WTC11 (cell line): Measurements from ENCODE around the gene CDK3. TPM values are rescaled to one million over a fixed set of nuclear protein-coding genes. Genes with fewer than 3 reads are reported as not detected.
A peak's percentile ranks its signal among the peaks of the same experiment; 100 is the strongest.

ENCODE experiments used
- ATAC-seq: fragments of 200-7000 bp; cut with Tn5 transposase; 2 replicates; pipeline ENCODE4 v1.10.0; 2021; ENCODE audit warnings: mild to moderate bottlenecking, moderate library complexity
- CTCF ChIA-PET: fragments of 300-600 bp; sonication (Branson Sonifier 250); formaldehyde crosslinking; loops from one replicate; lab custom pipeline; 2021; ENCODE audit warnings: antibody characterized with exemption; lab: Charles Lee
- POLR2A ChIA-PET: fragments of 350-600 bp; sonication (Branson Sonifier 250); formaldehyde crosslinking; loops from one replicate; lab custom pipeline; 2021; ENCODE audit warnings: antibody characterized with exemption; lab: Charles Lee
- DNase-seq: peaks from one replicate; pipeline ENCODE4 v3.0.0; 2021; ENCODE audit warnings: low spot score
- H3K27ac Mint-ChIP-seq: 2 replicates; pipeline ENCODE4 v1.8.0; 2021; ENCODE audit warnings: mixed read lengths
- H3K27me3 Mint-ChIP-seq: 2 replicates; pipeline ENCODE4 v1.8.0; 2021; ENCODE audit warnings: low read depth, mild to moderate bottlenecking, moderate library complexity, mixed read lengths
- H3K36me3 Mint-ChIP-seq: 2 replicates; pipeline ENCODE4 v1.8.0; 2021; ENCODE audit warnings: mixed read lengths
- H3K4me1 Mint-ChIP-seq: 2 replicates; pipeline ENCODE4 v1.8.0; 2022; ENCODE audit warnings: mixed read lengths
- H3K4me3 Mint-ChIP-seq: 2 replicates; pipeline ENCODE4 v1.8.0; 2021; ENCODE audit warnings: mild to moderate bottlenecking, moderate library complexity, mixed read lengths
- H3K9me3 Mint-ChIP-seq: 2 replicates; pipeline ENCODE4 v1.8.0; 2021; ENCODE audit warnings: mixed read lengths
- ETV6 ChIP-seq: sonication (generic); formaldehyde crosslinking; IDR thresholded peaks from 2 replicates; pipeline ENCODE4 v1.8.1; 2022; ENCODE audit warnings: mild to moderate bottlenecking, missing genetic modification reagents
- GTF2I ChIP-seq: fragments of 250-450 bp; sonication (Bioruptor Pico); conservative IDR thresholded peaks from 2 replicates; pipeline ENCODE4 v1.4.0; 2021; ENCODE audit warnings: mild to moderate bottlenecking
- NR3C1 ChIP-seq: sonication (generic); formaldehyde crosslinking; conservative IDR thresholded peaks from 2 replicates; pipeline ENCODE4 v1.8.1; 2023; ENCODE audit warnings: low read depth, mild to moderate bottlenecking, missing genetic modification reagents
- SMAD4 ChIP-seq: sonication (generic); formaldehyde crosslinking; IDR thresholded peaks from 2 replicates; pipeline ENCODE4 v1.8.0; 2022; ENCODE audit warnings: mild to moderate bottlenecking, missing genetic modification reagents
- USF1 ChIP-seq: sonication (generic); formaldehyde crosslinking; IDR thresholded peaks from 2 replicates; pipeline ENCODE4 v1.8.0; 2022; ENCODE audit warnings: mild to moderate bottlenecking, missing genetic modification reagents
- total RNA-seq: library from RNA; stranded (reverse); gene quantifications from 3 replicates; pipeline ENCODE4 v1.2.3, GENCODE V29; 2021
- TF ChIP-seq, protein P1 (sequence below): sonication (generic); formaldehyde crosslinking; IDR thresholded peaks from 2 replicates; pipeline ENCODE4 v1.8.0; 2022; ENCODE audit warnings: missing genetic modification reagents

CDK3 gene
- total RNA-seq, 1 experiment from 2014 or later, result 9.5 TPM

DNA sequence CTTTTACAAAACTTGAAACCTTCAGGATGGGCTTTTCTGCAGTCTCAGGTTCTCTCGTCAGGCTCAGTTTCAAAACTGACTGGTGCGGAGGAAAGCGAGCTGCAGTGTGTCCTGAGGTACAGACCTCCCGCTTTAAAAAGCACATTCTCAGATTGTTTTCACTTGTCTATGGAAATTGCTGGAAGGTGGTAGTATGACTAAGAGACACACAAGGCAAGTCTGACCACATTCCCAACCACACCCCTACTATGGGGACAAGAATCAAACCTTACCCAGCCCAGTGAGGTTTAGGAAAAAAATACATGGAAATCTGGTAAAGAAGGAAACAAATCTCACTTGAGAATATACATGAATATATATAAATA, 53.4 kb downstream of the CDK3 start:
- ATAC-seq (no peak), DNase-seq (no peak)
- ChIA-PET CTCF (interaction anchor here (0.5 to 2.5 kb wide), 2 partner anchors 22 to 40 kb away, joined by 4 to 16 read pairs; no protein-coding TSS in a partner anchor), POLR2A (no interaction called here)
- Mint-ChIP-seq H3K27ac (peak overlapping the region; percentile 33), H3K4me3 (no peak overlapping the region), H3K9me3 (no peaks in the 10 kb centered on the region), H3K36me3 (peaks cover 59% of the 10 kb centered on the region), H3K27me3 (no peaks in the 10 kb centered on the region), H3K4me1 (peaks cover 3% of the 10 kb centered on the region)
- TF ChIP-seq SMAD4 (CRISPR knock-in tag) (no peak), NR3C1 (CRISPR knock-in tag) (no peak), USF1 (CRISPR knock-in tag) (no peak), ETV6 (CRISPR knock-in tag) (no peak), GTF2I (no peak)
- TF ChIP-seq, protein P1, sequence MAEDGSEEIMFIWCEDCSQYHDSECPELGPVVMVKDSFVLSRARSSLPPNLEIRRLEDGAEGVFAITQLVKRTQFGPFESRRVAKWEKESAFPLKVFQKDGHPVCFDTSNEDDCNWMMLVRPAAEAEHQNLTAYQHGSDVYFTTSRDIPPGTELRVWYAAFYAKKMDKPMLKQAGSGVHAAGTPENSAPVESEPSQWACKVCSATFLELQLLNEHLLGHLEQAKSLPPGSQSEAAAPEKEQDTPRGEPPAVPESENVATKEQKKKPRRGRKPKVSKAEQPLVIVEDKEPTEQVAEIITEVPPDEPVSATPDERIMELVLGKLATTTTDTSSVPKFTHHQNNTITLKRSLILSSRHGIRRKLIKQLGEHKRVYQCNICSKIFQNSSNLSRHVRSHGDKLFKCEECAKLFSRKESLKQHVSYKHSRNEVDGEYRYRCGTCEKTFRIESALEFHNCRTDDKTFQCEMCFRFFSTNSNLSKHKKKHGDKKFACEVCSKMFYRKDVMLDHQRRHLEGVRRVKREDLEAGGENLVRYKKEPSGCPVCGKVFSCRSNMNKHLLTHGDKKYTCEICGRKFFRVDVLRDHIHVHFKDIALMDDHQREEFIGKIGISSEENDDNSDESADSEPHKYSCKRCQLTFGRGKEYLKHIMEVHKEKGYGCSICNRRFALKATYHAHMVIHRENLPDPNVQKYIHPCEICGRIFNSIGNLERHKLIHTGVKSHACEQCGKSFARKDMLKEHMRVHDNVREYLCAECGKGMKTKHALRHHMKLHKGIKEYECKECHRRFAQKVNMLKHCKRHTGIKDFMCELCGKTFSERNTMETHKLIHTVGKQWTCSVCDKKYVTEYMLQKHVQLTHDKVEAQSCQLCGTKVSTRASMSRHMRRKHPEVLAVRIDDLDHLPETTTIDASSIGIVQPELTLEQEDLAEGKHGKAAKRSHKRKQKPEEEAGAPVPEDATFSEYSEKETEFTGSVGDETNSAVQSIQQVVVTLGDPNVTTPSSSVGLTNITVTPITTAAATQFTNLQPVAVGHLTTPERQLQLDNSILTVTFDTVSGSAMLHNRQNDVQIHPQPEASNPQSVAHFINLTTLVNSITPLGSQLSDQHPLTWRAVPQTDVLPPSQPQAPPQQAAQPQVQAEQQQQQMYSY (CRISPR knock-in tag), result no peak

Other genes starting within 250 kb of the CDK3 start
- 42.2 to 49.9 TPM (median 49.4 TPM) in 3 replicates for gene GALK1, start 235.7 kb upstream of the CDK3 start, total RNA-seq
- 35.0 to 37.8 TPM (median 35.4 TPM) in 3 replicates for gene UNK, start 216.0 kb upstream of the CDK3 start, total RNA-seq
- gene UNC13D, start 156.5 kb upstream of the CDK3 start, total RNA-seq, result 12.1 to 13.8 TPM (median 13.1 TPM) in 3 replicates
- 64.3 to 69.4 TPM (median 68.8 TPM) in 3 replicates for gene WBP2, start 145.5 kb upstream of the CDK3 start, total RNA-seq
- 4.4 to 10.0 TPM (median 6.8 TPM) in 3 replicates for gene TRIM47, start 122.3 kb upstream of the CDK3 start, total RNA-seq
- 51.3 to 56.4 TPM (median 51.4 TPM) in 3 replicates for gene TRIM65, start 103.9 kb upstream of the CDK3 start, total RNA-seq
- 107 to 146 TPM (median 116 TPM) in 3 replicates for gene MRPL38, start 96.0 kb upstream of the CDK3 start, total RNA-seq
- gene FBF1, start 59.8 kb upstream of the CDK3 start, total RNA-seq, result 19.8 to 23.7 TPM (median 21.0 TPM) in 3 replicates
- 32.4 to 40.9 TPM (median 32.5 TPM) in 3 replicates for gene ACOX1, start 21.7 kb upstream of the CDK3 start, total RNA-seq
- gene TEN1, start 21.6 kb upstream of the CDK3 start, total RNA-seq, result 15.6 to 18.4 TPM (median 17.2 TPM) in 3 replicates
- 0.46 to 1.3 TPM (median 0.62 TPM) in 3 replicates for gene EVPL, start 26.5 kb downstream of the CDK3 start, total RNA-seq
- gene SRP68, start 71.7 kb downstream of the CDK3 start, total RNA-seq, result 80.5 to 90.7 TPM (median 82.0 TPM) in 3 replicates
- gene GALR2, start 73.9 kb downstream of the CDK3 start, total RNA-seq, result 1.7 to 2.9 TPM (median 2.0 TPM) in 3 replicates
- 0.07 to 0.28 TPM (median 0.11 TPM) in 3 replicates for gene ZACN, start 78.3 kb downstream of the CDK3 start, total RNA-seq
- gene EXOC7, start 102.9 kb downstream of the CDK3 start, total RNA-seq, result 90.0 to 126 TPM (median 96.2 TPM) in 3 replicates
- 6.2 to 11.8 TPM (median 6.8 TPM) in 3 replicates for gene FOXJ1, start 140.4 kb downstream of the CDK3 start, total RNA-seq
- 11.2 to 15.1 TPM (median 13.7 TPM) in 3 replicates for gene RNF157, start 239.6 kb downstream of the CDK3 start, total RNA-seq